ENCODE results near the gene NPIPA7.
"Not testable (repeated sequence)": the region's sequence is repeated elsewhere in the genome, so short reads cannot be mapped to it uniquely, and the experiment has no call there.

Gene NPIPA7

DNA sequence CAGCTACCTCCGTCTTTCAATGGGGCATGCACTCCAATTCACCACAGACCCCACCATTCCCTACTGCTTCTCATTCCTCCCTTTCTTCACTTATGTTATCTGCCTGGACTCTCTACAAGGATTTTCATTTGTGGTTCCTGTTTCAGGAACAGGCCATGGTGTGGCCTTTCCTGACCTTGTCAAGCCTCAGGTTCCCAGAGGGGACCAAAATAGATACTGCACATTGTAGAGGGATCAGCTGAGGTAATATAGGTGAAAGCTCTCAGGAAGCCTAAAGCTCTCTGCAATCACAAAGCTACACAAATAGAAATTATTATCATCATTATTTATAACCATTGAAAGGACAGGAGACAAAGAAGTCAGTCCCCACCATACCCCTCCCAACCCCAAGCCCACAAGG is 41.6 kb downstream of the NPIPA7 start:
- not testable (repeated sequence) for DNase-seq

- not testable (repeated sequence) for DNase-seq
Observed at GRCh38 chr16:16425146-16425545, 46.2 kb downstream of the NPIPA7 start.

DNA sequence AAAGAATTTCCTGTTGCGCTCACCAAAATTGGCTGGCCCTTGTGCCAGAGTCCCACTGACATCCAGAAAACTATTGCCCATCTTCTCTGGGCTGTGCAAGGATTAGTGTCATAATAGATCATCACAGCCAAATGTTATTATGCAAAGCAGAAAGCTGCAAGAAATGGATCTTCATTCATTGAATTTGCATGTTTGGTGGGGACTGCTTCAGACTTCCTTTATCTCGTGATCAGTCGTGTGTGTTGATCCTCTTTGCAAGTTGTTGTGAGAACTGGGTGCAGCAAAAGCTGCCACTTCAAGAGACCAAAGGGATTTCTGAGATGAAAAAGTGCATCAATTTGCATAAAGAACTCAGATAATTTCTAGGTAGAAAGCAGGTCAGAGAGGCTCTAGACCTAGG is 52.2 kb downstream of the NPIPA7 start:
- not testable (repeated sequence) for DNase-seq

- DNase-seq, result not testable (repeated sequence)
Observed at GRCh38 chr16:16434711-16435110, 55.8 kb downstream of the NPIPA7 start.

- DNase-seq, result not testable (repeated sequence)
Observed at GRCh38 chr16:16441401-16441800, 62.5 kb downstream of the NPIPA7 start.
